Mucosa of rectum (tissue), 2 donors: ENCODE measurements around the gene CAMK2D.

ENCODE experiments used
- H3K27ac ChIP-seq, 2 donors: one replicate each; pipeline ENCODE4 v1.7.0; 2013; ENCODE audit warnings: inconsistent platforms in 2 of 2, low read depth in 2 of 2, low read length in 2 of 2
- H3K27me3 ChIP-seq, 2 donors: one replicate each; pipeline ENCODE4 v1.7.0; 2013; ENCODE audit warnings: low read length in 2 of 2; ENCODE audit not compliant: control insufficient read depth in 2 of 2, insufficient read depth in 2 of 2
- H3K36me3 ChIP-seq, 2 donors: one replicate each; pipeline ENCODE4 v1.7.0; 2013; ENCODE audit warnings: low read length in 2 of 2; ENCODE audit not compliant: control insufficient read depth in 2 of 2, insufficient read depth in 2 of 2
- H3K4me1 ChIP-seq, 2 donors: one replicate each; pipeline ENCODE4 v1.7.0; 2013; ENCODE audit warnings: low read length in 2 of 2, mild to moderate bottlenecking in 1 of 2; ENCODE audit not compliant: control insufficient read depth in 2 of 2, insufficient read depth in 2 of 2
- H3K4me3 ChIP-seq, 2 donors: one replicate each; pipeline ENCODE4 v1.7.0; 2013; ENCODE audit warnings: low read length in 2 of 2
- H3K9ac ChIP-seq, 2 donors: one replicate each; pipeline ENCODE4 v1.7.0; 2013; ENCODE audit warnings: low read length in 2 of 2, low read depth in 1 of 2, mild to moderate bottlenecking in 1 of 2
- H3K9me3 ChIP-seq, 2 donors: one replicate each; pipeline ENCODE4 v1.7.0; 2013; ENCODE audit warnings: low read length in 2 of 2; ENCODE audit not compliant: control insufficient read depth in 2 of 2
- donor health status: healthy.
- donor health status: Normal muscosa, but diverticular disease.

Gene CAMK2D

GRCh38 chr4:113565702-113566012 is 195.9 kb downstream of the CAMK2D start:
- H3K27ac ChIP-seq, result no peak overlapping the region
- peaks cover 0 to 6% of the 10 kb centered on the region in 2 donors for H3K4me1 ChIP-seq
- H3K4me3 ChIP-seq, result no peak overlapping the region
- H3K27me3 ChIP-seq, result no peaks in the 10 kb centered on the region
- no peak overlapping the region for H3K9ac ChIP-seq
- H3K9me3 ChIP-seq, result no peaks in the 10 kb centered on the region
- no peaks in the 10 kb centered on the region for H3K36me3 ChIP-seq

- Histone ChIP-seq H3K27me3 (no peaks in the 10 kb centered on the region), H3K27ac (peak overlapping the region in 1 of 2 donors; percentile 3), H3K4me1 (peaks cover 0 to 6% of the 10 kb centered on the region in 2 donors), H3K9ac (no peak overlapping the region), H3K4me3 (no peak overlapping the region), H3K36me3 (no peaks in the 10 kb centered on the region), H3K9me3 (no peaks in the 10 kb centered on the region)
Observed at GRCh38 chr4:113564493-113564892, 197.0 kb downstream of the CAMK2D start.

DNA sequence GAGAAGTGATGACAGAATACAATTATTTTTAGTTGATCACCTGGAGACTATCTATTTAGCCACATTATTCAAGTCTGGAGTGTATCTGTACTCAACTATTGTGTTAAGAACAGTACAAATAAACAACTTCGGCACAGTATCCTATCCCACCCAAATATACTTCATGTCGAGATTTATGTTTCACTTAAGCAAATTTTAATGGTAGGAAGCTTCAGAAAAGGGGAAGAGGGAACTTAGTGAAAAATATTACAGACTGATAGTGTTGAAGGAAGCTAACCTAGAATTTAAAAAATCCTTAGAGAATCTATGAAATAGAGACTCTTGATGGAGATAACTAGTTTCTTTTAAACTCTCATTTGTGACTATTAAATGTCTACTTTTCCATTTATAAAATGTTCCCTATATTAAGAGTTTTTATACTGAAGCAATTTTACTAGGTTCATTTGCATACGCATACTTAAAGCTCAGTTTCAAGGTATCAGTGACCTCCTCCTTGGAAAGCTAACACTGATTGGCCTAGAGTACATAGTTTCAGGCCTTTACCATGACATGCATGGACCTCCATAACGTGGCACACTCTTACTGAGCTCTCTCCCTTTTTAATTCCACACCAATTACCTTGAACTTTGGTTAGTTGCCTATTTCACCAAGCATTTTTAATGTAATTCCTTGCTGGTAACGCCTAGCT is 197.7 kb downstream of the CAMK2D start:
- H3K4me1 ChIP-seq, result peaks cover 0 to 6% of the 10 kb centered on the region in 2 donors
- no peaks in the 10 kb centered on the region for H3K27me3 ChIP-seq
- H3K27ac ChIP-seq, result peak overlapping the region in 1 of 2 donors; percentile 3
- H3K4me3 ChIP-seq, result no peak overlapping the region
- H3K9me3 ChIP-seq, result no peaks in the 10 kb centered on the region
- no peaks in the 10 kb centered on the region for H3K36me3 ChIP-seq
- H3K9ac ChIP-seq, result no peak overlapping the region

DNA sequence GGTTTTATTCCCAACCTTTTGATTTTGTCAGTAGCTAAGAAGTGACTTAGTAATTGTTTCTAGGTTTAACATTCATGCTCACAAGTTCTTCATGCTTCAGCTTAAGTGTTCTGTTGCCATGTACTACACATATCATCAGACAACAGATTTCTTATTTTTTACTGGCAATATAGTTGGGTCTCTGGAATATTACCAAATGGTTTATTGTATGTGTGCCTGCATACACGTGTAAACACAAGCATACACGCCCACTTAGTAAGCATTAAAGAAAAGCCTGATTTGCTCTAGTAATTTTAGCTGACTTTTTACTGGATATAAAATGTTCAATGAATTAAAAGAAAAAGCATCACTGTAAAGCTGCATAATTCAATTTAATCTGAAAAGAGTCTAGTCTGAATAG is 199.8 kb downstream of the CAMK2D start:
- Histone ChIP-seq H3K4me1 (peaks cover 0 to 9% of the 10 kb centered on the region in 2 donors), H3K36me3 (no peaks in the 10 kb centered on the region), H3K4me3 (no peak overlapping the region), H3K9ac (no peak overlapping the region), H3K27me3 (no peaks in the 10 kb centered on the region), H3K27ac (no peak overlapping the region), H3K9me3 (no peaks in the 10 kb centered on the region)

- H3K4me3 ChIP-seq, result no peak overlapping the region
- peaks cover 5 to 15% of the 10 kb centered on the region in 2 donors for H3K4me1 ChIP-seq
- H3K27ac ChIP-seq, result no peak overlapping the region
- H3K36me3 ChIP-seq, result no peaks in the 10 kb centered on the region
- H3K27me3 ChIP-seq, result no peaks in the 10 kb centered on the region
- H3K9me3 ChIP-seq, result no peaks in the 10 kb centered on the region
- H3K9ac ChIP-seq, result no peak overlapping the region
Observed at GRCh38 chr4:113561092-113561491, 200.4 kb downstream of the CAMK2D start.

- Histone ChIP-seq H3K27me3 (no peaks in the 10 kb centered on the region), H3K9me3 (no peaks in the 10 kb centered on the region), H3K36me3 (no peaks in the 10 kb centered on the region), H3K27ac (no peak overlapping the region), H3K9ac (no peak overlapping the region), H3K4me1 (peaks cover 6 to 21% of the 10 kb centered on the region in 2 donors), H3K4me3 (no peak overlapping the region)
Observed at GRCh38 chr4:113560579-113560978, 201.0 kb downstream of the CAMK2D start.

GRCh38 chr4:113559947-113560346 is 201.6 kb downstream of the CAMK2D start:
- Histone ChIP-seq H3K4me3 (no peak overlapping the region), H3K27me3 (no peaks in the 10 kb centered on the region), H3K27ac (no peak overlapping the region), H3K9ac (no peak overlapping the region), H3K9me3 (no peaks in the 10 kb centered on the region), H3K4me1 (peaks cover 6 to 21% of the 10 kb centered on the region in 2 donors), H3K36me3 (no peaks in the 10 kb centered on the region)

GRCh38 chr4:113556382-113557134 is 205.0 kb downstream of the CAMK2D start:
- H3K9me3 ChIP-seq, result no peaks in the 10 kb centered on the region
- no peaks in the 10 kb centered on the region for H3K27me3 ChIP-seq
- H3K4me1 ChIP-seq, result peaks cover 6 to 15% of the 10 kb centered on the region in 2 donors
- peak overlapping the region in 1 of 2 donors; percentile 3 for H3K9ac ChIP-seq
- H3K27ac ChIP-seq, result peak overlapping the region; percentile 80 to 89
- H3K4me3 ChIP-seq, result no peak overlapping the region
- H3K36me3 ChIP-seq, result no peaks in the 10 kb centered on the region

GRCh38 chr4:113555868-113556267 is 205.7 kb downstream of the CAMK2D start:
- Histone ChIP-seq H3K27ac (peak overlapping the region; percentile 80 to 89), H3K36me3 (no peaks in the 10 kb centered on the region), H3K9me3 (no peaks in the 10 kb centered on the region), H3K27me3 (no peaks in the 10 kb centered on the region), H3K4me1 (peaks cover 6 to 15% of the 10 kb centered on the region in 2 donors), H3K9ac (peak overlapping the region in 1 of 2 donors; percentile 31), H3K4me3 (no peak overlapping the region)

DNA sequence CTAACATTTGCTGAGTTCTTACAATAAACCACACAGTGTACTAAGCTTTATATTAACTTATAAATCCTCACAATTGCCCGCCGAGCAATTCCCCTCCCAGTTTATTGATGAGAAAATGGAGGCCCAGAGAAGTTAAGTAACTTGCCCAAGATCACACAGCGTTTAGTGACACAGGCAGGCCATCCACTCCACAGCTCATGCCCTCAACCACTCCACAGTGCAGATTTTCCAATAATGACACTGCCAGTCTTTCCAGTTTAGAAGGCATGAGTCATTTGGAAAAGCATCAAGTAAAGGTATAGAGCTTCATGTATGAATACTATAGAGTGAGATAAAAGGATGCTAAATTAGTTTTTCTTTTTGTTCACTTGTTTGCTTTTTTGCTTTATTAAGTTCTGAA is 208.5 kb downstream of the CAMK2D start:
- H3K27me3 ChIP-seq, result no peaks in the 10 kb centered on the region
- no peaks in the 10 kb centered on the region for H3K9me3 ChIP-seq
- H3K36me3 ChIP-seq, result no peaks in the 10 kb centered on the region
- H3K4me3 ChIP-seq, result no peak overlapping the region
- no peak overlapping the region for H3K27ac ChIP-seq
- peaks cover 7 to 21% of the 10 kb centered on the region in 2 donors for H3K4me1 ChIP-seq
- H3K9ac ChIP-seq, result no peak overlapping the region
